Measurements from ENCODE around the gene GLTP. TPM values are rescaled to one million over a fixed set of nuclear protein-coding genes. Genes with fewer than 3 reads are reported as not detected.

GLTP gene
- total RNA-seq, 2 experiments from 2014 or later, result 19.9 to 20.9 TPM

DNA sequence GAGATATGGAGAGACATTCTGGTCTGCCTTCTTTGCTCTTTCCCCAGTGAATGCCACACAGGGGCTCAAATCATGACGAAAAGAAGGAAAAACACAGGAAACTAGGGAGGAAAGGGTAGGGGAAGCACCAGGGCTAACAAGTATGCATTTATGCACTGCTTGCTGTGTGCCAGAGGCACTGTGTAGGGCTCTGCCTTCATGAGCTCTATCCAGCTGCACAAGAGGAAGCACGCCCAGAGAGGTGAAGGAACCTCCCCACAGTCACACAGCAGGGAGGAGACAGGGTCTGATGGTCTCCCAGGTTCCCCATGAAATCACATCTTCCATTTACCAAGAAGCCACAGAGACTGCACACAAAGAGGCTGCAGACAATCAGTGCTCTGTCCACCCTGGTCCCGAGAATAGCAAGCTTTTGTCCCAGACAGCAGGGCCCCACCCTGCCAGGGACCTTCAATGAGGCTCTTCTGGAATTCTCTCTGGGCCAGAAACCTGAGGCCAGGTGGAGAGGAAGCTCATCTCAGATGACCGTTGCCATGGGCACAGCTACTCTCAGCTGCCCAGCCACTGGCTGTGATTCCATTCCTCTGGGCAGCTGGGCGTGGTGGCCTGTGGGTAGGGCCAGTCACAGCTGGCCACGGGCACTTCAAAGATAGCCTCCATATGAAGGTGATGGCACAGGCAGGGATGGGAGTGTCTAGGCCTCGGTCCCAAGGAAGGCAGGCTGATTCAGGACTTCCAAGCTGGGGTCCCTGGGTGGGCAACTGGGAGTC is 39.9 kb downstream of the GLTP start:
- CTCF ChIA-PET, result interaction anchor here (1.1 to 1.3 kb wide), 3 partner anchors 13 to 35 kb away, joined by 3 to 8 read pairs (median 3); no protein-coding TSS in a partner anchor
- peaks cover 2% of the 10 kb centered on the region for H3K27me3 Mint-ChIP-seq (ENCODE audit: low read depth)
- POLR2A ChIA-PET, result no interaction called here
- H3K27ac Mint-ChIP-seq, result no peak overlapping the region
- H3K9me3 Mint-ChIP-seq (ENCODE audit: insufficient read depth), result no peaks in the 10 kb centered on the region
- no peaks in the 10 kb centered on the region for H3K36me3 Mint-ChIP-seq (ENCODE audit: low read depth)
- ATAC-seq, result no peak
- no peak overlapping the region for H3K4me3 Mint-ChIP-seq
- peaks cover 6% of the 10 kb centered on the region for H3K4me1 Mint-ChIP-seq (ENCODE audit: low read depth)
- DNase-seq, result no peak

DNA sequence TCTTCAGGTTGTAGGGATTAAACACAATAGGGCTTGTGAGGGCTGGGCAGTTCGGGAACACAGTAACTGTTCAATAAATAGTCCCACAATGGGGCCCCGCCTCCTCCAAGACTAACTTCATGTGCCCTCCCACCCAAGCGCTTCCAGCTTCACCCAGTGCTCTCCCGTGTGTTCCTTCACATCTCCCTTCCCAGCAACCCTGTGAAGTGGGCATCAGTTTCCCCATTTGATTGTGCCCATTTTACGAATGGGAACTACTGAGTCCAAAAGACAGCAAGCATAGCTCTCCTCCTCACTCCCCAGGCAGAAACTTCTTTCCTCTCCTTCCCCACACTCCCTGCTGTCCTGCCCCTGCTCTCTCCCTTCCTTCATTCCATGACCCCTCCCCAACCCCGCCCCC is 40.9 kb downstream of the GLTP start:
- Mint-ChIP-seq H3K4me1 (ENCODE audit: low read depth) (no peaks in the 10 kb centered on the region), H3K9me3 (ENCODE audit: insufficient read depth) (no peaks in the 10 kb centered on the region), H3K36me3 (ENCODE audit: low read depth) (no peaks in the 10 kb centered on the region), H3K27ac (no peak overlapping the region), H3K27me3 (ENCODE audit: low read depth) (peaks cover 8% of the 10 kb centered on the region), H3K4me3 (no peak overlapping the region)
- ChIA-PET CTCF (interaction anchor here (1.4 kb wide), 1 partner anchor 406 kb away, joined by 3 read pairs; no protein-coding TSS in a partner anchor), POLR2A (no interaction called here)
- DNase-seq, result no peak
- ATAC-seq, result no peak

DNA sequence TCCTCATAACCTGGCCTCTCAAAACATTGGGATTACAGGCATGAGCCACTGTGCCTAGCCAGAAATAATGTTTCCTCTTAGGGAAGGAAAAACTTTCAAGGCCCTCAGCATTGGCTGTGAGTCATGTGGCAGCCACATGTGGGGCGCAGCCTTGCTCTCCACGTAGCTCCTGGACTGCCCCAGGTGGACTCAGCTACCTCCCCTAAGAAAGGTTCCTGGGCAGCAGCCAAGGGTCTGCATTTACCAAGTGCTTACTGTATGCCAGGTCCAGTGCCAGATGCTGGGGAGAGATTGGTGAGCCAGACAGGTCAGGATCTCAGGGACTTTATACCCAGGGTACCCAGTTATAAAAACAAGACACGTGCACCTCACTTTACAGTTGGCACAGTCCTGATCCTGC is 43.4 kb downstream of the GLTP start:
- no peak for DNase-seq
- no peak overlapping the region for H3K4me3 Mint-ChIP-seq
- ChIA-PET CTCF (interaction anchor here (2.3 kb wide), 1 partner anchor 8 kb away, joined by 24 read pairs; no protein-coding TSS in a partner anchor), POLR2A (no interaction called here)
- no peak overlapping the region for H3K27ac Mint-ChIP-seq
- peaks cover 1% of the 10 kb centered on the region for H3K4me1 Mint-ChIP-seq (ENCODE audit: low read depth)
- H3K27me3 Mint-ChIP-seq (ENCODE audit: low read depth), result peaks cover 19% of the 10 kb centered on the region
- no peak for ATAC-seq
- no peaks in the 10 kb centered on the region for H3K9me3 Mint-ChIP-seq (ENCODE audit: insufficient read depth)
- no peaks in the 10 kb centered on the region for H3K36me3 Mint-ChIP-seq (ENCODE audit: low read depth)

DNA sequence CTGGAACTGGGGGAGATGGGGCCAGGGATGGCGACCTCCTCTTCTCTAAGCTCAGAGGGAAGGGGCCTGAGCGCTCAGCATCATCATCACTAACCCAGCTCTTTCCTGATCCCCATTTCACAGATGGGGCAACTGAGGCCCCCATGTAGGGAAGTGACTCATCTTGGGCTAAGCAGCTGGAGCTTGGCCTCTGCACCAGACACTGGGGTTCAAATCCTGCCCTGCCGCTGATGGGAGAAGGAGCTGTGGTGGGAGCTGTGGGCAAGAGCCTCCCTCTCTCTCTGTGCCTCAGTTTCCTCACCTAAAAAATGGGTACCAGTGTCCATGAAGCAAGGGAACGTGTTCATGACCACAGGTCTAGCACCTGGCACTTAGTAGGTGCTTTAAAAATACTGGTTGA is 44.5 kb downstream of the GLTP start:
- Mint-ChIP-seq H3K9me3 (ENCODE audit: insufficient read depth) (no peaks in the 10 kb centered on the region), H3K4me1 (ENCODE audit: low read depth) (peaks cover 1% of the 10 kb centered on the region), H3K27me3 (ENCODE audit: low read depth) (peaks cover 29% of the 10 kb centered on the region), H3K36me3 (ENCODE audit: low read depth) (no peaks in the 10 kb centered on the region), H3K4me3 (no peak overlapping the region), H3K27ac (no peak overlapping the region)
- POLR2A ChIA-PET, result interaction anchor here (0.6 kb wide), 1 partner anchor 40 kb away, joined by 3 read pairs; no protein-coding TSS in a partner anchor
- ATAC-seq (no peak), DNase-seq (no peak)
- CTCF ChIA-PET, result interaction anchor here (0.8 to 2.3 kb wide), 3 partner anchors 9 to 53 kb away, joined by 3 to 24 read pairs (median 3); no protein-coding TSS in a partner anchor

DNA sequence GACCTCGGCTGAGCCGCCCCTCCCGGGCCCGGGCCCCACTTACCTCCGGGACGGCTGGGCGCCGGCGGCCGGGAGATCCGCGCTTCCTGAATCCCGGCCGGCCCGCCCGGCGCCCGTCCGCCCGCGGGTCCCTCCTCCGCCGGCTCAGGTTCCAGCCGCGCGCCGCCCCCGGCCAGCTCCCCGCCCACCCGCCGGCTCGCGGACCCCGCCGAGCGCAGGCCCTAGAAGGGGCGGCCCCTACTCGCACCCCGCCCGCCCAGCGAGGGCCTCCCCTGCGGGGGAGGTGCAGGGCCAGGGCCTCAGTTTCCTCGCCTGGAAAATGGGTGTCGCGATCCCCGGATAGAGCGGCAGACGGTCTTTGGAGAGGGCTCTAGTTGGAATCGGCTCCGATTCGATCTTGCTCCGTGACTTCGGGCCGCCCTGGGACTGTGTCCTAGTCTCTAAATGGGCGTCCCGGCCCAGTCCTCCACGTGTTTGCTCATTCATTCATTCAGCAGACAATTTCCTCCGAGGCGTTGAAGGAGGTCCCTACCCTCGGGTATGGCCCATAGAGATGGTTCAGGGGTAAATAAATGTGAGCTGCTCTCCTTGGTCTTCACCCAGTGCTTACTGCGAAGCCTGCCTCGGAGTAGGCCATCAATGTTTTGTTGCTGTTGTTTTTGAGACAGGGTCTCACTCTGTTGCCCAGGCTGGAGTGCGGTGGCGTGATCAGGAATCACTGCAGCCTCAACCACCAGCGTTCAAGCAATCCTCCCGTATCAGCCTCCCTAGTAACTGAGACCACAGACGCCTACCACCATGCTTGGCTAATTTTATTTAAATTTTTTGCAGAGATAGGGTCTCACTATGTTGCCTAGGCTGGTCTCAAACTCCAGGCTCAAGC is 46.8 kb downstream of the GLTP start, which contains the start of gene TRPV4:
Gene TRPV4, minus strand, starts transcription at position 92 of the 883 bp plus-strand sequence. CDS start 18,602 bp downstream, outside the sequence.
- Mint-ChIP-seq H3K36me3 (ENCODE audit: low read depth) (no peaks in the 10 kb centered on the region), H3K4me3 (no peak within 1 kb of the TSS), H3K9me3 (ENCODE audit: insufficient read depth) (no peaks in the 10 kb centered on the region), H3K4me1 (ENCODE audit: low read depth) (peaks cover 1% of the 10 kb centered on the region), H3K27ac (no peak within 1 kb of the TSS), H3K27me3 (ENCODE audit: low read depth) (peaks cover 31% of the 10 kb centered on the region)
- ChIA-PET CTCF (interaction anchor here (1.4 to 6.1 kb wide), 2 partner anchors 11 to 12 kb away, joined by 5 to 43 read pairs; no protein-coding TSS in a partner anchor), POLR2A (no interaction called here)
- DNase-seq (no peak), ATAC-seq (no peak)

DNA sequence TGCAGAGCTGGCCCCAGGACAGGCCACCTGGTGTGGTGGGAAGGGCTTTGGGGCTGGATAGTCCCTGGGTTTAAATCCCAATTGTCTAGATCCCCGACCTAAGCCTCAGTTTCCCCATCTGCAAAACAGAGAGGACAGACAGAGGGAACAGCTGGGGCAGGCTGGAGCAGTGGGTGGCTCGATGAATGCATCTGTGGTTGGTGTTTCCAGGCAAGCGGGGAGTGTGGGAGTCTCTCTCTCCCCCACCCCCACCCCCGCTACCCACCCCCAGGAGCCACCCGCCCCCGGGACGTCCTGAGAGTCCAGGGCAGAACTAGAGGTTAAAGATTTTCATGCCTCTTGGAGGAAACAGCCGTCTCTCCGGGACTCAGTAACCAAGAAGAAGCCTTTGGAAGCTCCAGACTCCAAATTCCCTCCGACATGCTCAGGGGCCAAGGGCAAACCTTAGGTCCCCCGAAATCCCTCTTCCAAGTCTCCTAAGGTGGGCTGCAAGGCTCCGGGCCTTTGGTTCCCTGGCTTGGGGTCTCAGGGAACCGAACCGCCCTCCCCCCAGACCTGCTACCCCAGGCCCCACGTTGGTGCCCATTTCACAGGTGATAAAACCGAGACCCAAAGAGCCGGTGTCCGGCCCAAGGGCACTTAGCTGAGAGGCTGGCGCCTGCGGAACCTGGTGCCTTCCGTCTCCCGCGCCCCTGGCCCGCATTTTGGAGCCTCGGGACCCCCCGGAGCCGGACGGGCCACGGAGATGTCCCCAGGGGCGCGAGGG is 47.6 kb downstream of the GLTP start:
- Mint-ChIP-seq H3K9me3 (ENCODE audit: insufficient read depth) (no peaks in the 10 kb centered on the region), H3K4me3 (no peak overlapping the region), H3K36me3 (ENCODE audit: low read depth) (no peaks in the 10 kb centered on the region), H3K27me3 (ENCODE audit: low read depth) (peaks cover 31% of the 10 kb centered on the region), H3K27ac (no peak overlapping the region), H3K4me1 (ENCODE audit: low read depth) (peaks cover 8% of the 10 kb centered on the region)
- no peak for DNase-seq
- ATAC-seq, result no peak
- CTCF ChIA-PET, result interaction anchor here (1.6 to 6.1 kb wide), 2 partner anchors 11 to 21 kb away, joined by 3 to 43 read pairs; no protein-coding TSS in a partner anchor
- POLR2A ChIA-PET, result no interaction called here

DNA sequence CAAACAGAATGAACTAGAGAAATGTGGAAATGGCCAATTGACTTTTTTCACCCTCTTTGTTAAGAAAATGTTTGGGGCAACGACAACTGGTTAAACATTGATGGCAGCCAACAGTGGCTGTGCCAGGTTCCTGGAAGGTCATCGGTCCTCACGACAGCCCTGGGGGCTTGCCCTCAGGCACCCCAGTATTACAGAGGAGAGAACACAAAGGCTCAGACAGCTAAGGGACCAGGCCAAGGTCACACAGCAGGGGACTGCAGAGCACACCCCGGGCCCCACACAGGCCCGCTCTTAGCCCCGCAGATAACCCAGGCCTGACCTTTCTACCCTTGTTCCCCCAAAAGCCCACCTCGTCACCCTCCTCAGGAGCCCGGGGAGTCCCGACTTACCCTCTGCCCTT is 48.4 kb downstream of the GLTP start:
- Mint-ChIP-seq H3K4me3 (no peak overlapping the region), H3K27ac (no peak overlapping the region), H3K9me3 (ENCODE audit: insufficient read depth) (no peaks in the 10 kb centered on the region), H3K36me3 (ENCODE audit: low read depth) (no peaks in the 10 kb centered on the region), H3K27me3 (ENCODE audit: low read depth) (peaks cover 31% of the 10 kb centered on the region), H3K4me1 (ENCODE audit: low read depth) (peaks cover 11% of the 10 kb centered on the region)
- ATAC-seq, result no peak
- ChIA-PET POLR2A (interaction anchor here (1.3 kb wide), 1 partner anchor 16 kb away, joined by 3 read pairs; no protein-coding TSS in a partner anchor), CTCF (interaction anchor here (1.6 to 6.1 kb wide), 2 partner anchors 12 to 21 kb away, joined by 3 to 43 read pairs; no protein-coding TSS in a partner anchor)
- DNase-seq, result no peak

DNA sequence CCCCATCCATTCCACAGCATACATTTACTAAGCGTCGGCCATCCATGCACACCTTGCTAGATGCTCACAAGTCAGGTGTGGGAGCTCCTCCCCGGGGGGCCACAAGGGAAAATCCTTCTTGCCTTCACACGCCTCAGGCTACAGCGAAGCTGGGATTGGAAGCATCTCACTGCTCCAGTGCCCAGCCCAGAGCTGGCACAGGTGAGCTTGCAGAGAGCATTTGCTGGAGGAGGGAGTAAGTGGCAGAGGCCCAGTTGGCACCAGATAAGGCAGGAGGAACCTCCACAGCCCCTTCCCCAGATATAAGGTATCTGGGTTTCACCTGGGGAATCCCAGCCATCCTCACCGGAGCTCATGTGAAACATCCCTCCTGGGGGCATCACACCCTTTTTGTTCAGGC is 49.0 kb downstream of the GLTP start:
- H3K27ac Mint-ChIP-seq, result no peak overlapping the region
- no peaks in the 10 kb centered on the region for H3K9me3 Mint-ChIP-seq (ENCODE audit: insufficient read depth)
- peaks cover 11% of the 10 kb centered on the region for H3K4me1 Mint-ChIP-seq (ENCODE audit: low read depth)
- H3K27me3 Mint-ChIP-seq (ENCODE audit: low read depth), result peaks cover 30% of the 10 kb centered on the region
- ATAC-seq (no peak), DNase-seq (no peak)
- ChIA-PET POLR2A (interaction anchor here (1.3 kb wide), 1 partner anchor 17 kb away, joined by 3 read pairs; no protein-coding TSS in a partner anchor), CTCF (interaction anchor here (1.6 to 6.1 kb wide), 2 partner anchors 13 to 22 kb away, joined by 3 to 43 read pairs; no protein-coding TSS in a partner anchor)
- H3K36me3 Mint-ChIP-seq (ENCODE audit: low read depth), result no peaks in the 10 kb centered on the region
- H3K4me3 Mint-ChIP-seq, result no peak overlapping the region

DNA sequence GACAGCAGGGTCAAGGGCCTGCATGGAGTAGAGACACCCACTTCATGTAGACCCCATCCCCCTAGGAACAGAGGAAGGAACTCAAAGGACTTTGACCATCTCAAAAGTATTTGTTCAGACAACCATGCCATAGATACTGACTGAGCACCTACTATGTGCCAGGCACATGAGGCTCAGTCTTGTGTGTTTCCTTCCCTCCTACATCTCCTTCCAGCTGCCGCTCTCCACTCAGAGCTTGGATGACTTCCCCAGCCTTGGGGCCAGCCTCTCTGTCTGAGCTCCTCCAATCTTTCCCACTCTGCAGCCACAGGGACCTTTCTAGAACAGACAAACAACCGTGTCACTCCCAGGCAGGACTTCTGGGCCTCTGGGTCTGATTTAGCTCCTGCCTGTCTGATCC is 49.6 kb downstream of the GLTP start:
- no peaks in the 10 kb centered on the region for H3K9me3 Mint-ChIP-seq (ENCODE audit: insufficient read depth)
- H3K4me3 Mint-ChIP-seq, result no peak overlapping the region
- no peak overlapping the region for H3K27ac Mint-ChIP-seq
- DNase-seq (no peak), ATAC-seq (no peak)
- POLR2A ChIA-PET, result interaction anchor here (1.3 kb wide), 1 partner anchor 18 kb away, joined by 3 read pairs; no protein-coding TSS in a partner anchor
- CTCF ChIA-PET, result interaction anchor here (6.1 kb wide), 1 partner anchor 13 kb away, joined by 43 read pairs; no protein-coding TSS in a partner anchor
- H3K36me3 Mint-ChIP-seq (ENCODE audit: low read depth), result no peaks in the 10 kb centered on the region
- peaks cover 29% of the 10 kb centered on the region for H3K27me3 Mint-ChIP-seq (ENCODE audit: low read depth)
- peaks cover 11% of the 10 kb centered on the region for H3K4me1 Mint-ChIP-seq (ENCODE audit: low read depth)

DNA sequence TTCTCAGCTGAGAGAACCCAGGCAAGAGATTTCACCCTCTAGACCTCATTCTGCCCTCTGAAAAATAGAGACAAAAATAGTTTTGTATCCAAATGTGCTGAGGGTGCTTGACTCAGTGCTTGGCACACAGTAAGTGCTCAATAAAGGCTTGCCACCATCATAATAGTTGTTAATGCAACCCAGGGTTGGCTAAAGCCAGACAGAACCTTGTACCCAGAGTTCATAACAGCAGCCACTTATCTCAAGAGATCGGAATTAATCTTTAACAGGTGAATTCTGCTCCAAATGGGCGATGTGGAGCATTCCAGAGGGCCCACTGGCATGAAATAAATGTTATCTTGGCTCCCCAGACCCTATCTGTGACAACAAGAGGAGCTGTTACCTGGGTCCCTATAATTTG is 50.1 kb downstream of the GLTP start:
- ChIA-PET POLR2A (no interaction called here), CTCF (interaction anchor here (6.1 kb wide), 1 partner anchor 14 kb away, joined by 43 read pairs; no protein-coding TSS in a partner anchor)
- DNase-seq (no peak), ATAC-seq (no peak)
- no peaks in the 10 kb centered on the region for H3K9me3 Mint-ChIP-seq (ENCODE audit: insufficient read depth)
- H3K4me3 Mint-ChIP-seq, result no peak overlapping the region
- H3K27me3 Mint-ChIP-seq (ENCODE audit: low read depth), result peaks cover 27% of the 10 kb centered on the region
- H3K4me1 Mint-ChIP-seq (ENCODE audit: low read depth), result peaks cover 11% of the 10 kb centered on the region
- no peaks in the 10 kb centered on the region for H3K36me3 Mint-ChIP-seq (ENCODE audit: low read depth)
- no peak overlapping the region for H3K27ac Mint-ChIP-seq

DNA sequence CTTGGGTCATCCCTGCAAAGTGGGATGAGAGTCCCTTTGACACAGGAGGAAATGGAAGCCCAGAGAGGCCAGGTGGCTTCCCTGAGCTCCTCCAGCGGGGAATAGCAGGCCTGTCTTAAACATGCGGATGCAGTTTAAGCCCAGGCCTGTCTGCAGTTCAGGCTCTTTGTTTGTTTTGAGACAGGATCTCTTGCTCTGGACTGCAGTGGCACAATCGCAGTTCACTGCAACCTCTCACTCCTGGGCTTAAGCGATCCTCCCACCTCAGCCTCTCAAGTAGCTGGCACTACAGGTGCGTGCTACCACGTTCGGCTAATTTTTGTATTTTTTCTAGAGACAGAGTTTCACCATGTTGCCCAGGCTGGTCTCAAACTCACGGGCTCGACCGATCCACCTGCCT is 50.7 kb downstream of the GLTP start:
- Mint-ChIP-seq H3K27me3 (ENCODE audit: low read depth) (peaks cover 24% of the 10 kb centered on the region), H3K36me3 (ENCODE audit: low read depth) (no peaks in the 10 kb centered on the region), H3K4me1 (ENCODE audit: low read depth) (peaks cover 11% of the 10 kb centered on the region), H3K4me3 (no peak overlapping the region), H3K27ac (no peak overlapping the region), H3K9me3 (ENCODE audit: insufficient read depth) (no peaks in the 10 kb centered on the region)
- POLR2A ChIA-PET, result no interaction called here
- ATAC-seq (no peak), DNase-seq (no peak)
- CTCF ChIA-PET, result interaction anchor here (1.0 to 6.1 kb wide), 3 partner anchors 14 to 24 kb away, joined by 3 to 43 read pairs (median 3); no protein-coding TSS in a partner anchor

All from activated CD8-positive, alpha-beta T cell treated with anti-CD3 and anti-CD28 coated beads, Interleukin-2, amount 10 ng/mL, durations not matched to agents 7 days and 5 days (primary cell).